Left cardiac atrium (tissue), 4 donors: ENCODE data around the gene ZNF320. TPM values are rescaled to one million over a fixed set of nuclear protein-coding genes. Genes with fewer than 3 reads are reported as not detected.
"Not testable (repeated sequence)": the region's sequence is repeated elsewhere in the genome, so short reads cannot be mapped to it uniquely, and the experiment has no call there.

Experiments used
- ATAC-seq, 2 donors: fragments of 200-7000 bp; cut with Tn5 transposase; one replicate each; pipeline ENCODE4 v1.9.1; 2020; ENCODE audit warnings: mild to moderate bottlenecking in 2 of 2, moderate library complexity in 2 of 2
- DNase-seq: peaks from one replicate; pipeline ENCODE4 v3.0.0-alpha.2; 2020
- intact Hi-C, 2 donors: fragments of 100-400 bp; cut with DNase I; formaldehyde crosslinking; loops; one replicate each; pipeline versions ENCODE4 v1.14.1 to v1.15.1; 2022 to 2023
- long read RNA-seq: library from polyadenylated mRNA; unstranded; transcript quantifications from one replicate; pipeline ENCODE4 v2.0.0, GENCODE V29; 2021
- total RNA-seq, 2 donors: library from RNA; stranded (reverse); fragmentation: NEBNext Ultra II Directional; extraction: Animal tissue kit (Norgen Biotek cat#: 25700); gene quantifications; one replicate each; pipeline ENCODE4 v1.2.1, GENCODE V29; 2021
- donor health status: DM: no; HTN: yes; CAD: no.
- donor health status: DM: no; HTN: yes; CAD: no; lungs with severe emphysema.
- donor health status: DM: yes; HTN: yes; CAD: no.
- donor health status: Dilated cardiomyopathy.

Gene ZNF320
- 10 to 100 TPM; 10.7 to 12.9 TPM for total RNA-seq
- long read RNA-seq, partial matches to known transcripts, result 0 of 4 reads
- long read RNA-seq, other reads (novel, unspliced or antisense), result 4 of 4 reads

DNA sequence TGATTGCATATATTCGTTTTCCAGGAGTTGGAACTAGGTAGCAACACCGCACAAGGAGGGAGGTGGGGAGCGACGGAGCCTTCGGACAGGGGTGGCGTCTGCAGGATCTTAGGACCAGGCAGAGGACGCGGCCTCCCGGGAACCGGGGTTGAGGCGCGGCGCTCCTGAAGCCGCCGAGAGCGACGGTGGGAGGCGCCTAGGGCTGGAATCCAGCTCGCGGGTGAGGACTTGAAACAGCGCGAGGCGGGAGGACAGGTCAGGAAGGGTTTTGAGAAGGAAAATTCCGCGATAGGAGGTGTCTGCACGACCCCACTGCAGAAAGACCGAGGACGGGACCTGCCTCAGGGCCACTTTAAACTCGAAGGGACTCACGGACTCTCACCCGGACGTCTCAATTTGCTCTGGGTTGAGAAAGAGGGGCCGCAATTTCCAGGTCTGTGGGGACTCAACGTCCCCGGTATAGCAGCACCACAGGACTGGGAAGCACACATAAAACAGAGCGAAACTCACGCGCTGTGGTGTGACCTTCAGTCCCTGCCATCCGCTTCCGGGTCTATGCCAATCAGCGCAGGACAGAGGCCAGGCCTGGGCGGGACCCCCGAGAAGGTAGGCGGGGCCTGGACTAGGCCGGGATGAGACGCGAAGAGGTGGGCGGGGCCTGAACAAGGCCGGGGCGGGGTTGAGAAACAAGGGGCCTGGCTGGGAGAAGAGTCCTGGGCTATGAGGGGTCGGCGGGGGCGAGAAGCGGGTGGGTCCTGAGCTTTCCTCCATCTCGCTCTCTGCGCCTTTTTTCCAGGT lies at the start of gene ZNF320:
Gene ZNF320 (minus strand): TSS at position 498 of the 798 bp plus-strand sequence. CDS start 7,380 bp downstream, outside the sequence.
- intact Hi-C loops, result loop anchor here in 1 of 2 donors (5.0 kb wide), 1 partner anchor 65 kb away; the partner anchor contains the start of gene ZNF816
- DNase-seq (peak; percentile 98), ATAC-seq (peak; percentile 100)

DNA sequence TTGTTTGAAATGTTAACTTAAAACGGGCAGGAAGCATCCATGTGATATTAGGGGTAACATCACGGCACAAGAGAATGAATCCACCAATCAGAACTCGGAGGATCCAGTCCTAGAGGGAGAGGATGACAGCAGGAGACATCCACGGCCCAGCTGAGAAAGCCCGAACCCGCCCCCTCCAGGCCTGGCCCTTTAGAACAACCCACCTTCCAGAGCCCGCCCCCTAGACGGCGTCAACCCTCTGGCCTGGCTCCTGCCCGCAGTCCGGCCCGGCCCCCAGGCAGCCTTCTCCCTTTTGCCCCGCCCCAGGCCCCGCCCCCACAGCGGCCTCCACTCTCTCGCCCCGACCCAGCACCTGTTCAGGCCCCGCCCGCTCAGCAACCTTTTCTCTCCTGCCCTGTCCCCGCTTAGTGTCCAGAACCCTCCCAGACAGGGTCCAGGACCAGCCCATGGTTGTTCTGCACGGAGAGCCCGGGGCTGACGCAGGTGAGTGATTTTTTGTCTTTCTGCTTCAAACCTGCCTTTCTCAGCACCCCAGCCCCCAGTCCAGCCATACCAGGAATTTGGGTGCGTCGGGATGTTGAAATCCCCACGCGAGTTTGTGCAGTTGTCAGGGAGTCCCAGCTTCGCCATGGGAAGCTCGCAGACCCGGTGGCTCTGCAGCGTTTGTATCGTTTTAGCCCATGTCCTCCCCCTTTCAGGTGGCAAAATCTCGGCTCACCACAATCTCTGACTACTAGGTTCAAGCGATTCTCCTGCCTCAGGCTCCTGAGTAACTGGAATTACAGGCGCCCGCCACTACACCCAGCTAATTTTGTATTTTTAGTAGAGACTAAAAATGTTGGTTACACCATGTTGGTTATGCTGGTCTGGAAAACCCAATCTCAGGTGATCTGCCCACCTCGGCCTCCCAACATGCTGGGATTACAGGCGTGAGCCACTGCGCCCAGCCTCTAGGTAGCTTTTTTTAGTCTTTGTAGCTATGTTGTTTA lies 49.2 kb upstream of the ZNF320 start:
- DNase-seq, result peak; percentile 85
- intact Hi-C loops, result loop anchor here in 1 of 2 donors (10.0 kb wide), 1 partner anchor 92 kb away; the partner anchor contains the start of gene ZNF468
- peak; percentile 4 to 64 for ATAC-seq

DNA sequence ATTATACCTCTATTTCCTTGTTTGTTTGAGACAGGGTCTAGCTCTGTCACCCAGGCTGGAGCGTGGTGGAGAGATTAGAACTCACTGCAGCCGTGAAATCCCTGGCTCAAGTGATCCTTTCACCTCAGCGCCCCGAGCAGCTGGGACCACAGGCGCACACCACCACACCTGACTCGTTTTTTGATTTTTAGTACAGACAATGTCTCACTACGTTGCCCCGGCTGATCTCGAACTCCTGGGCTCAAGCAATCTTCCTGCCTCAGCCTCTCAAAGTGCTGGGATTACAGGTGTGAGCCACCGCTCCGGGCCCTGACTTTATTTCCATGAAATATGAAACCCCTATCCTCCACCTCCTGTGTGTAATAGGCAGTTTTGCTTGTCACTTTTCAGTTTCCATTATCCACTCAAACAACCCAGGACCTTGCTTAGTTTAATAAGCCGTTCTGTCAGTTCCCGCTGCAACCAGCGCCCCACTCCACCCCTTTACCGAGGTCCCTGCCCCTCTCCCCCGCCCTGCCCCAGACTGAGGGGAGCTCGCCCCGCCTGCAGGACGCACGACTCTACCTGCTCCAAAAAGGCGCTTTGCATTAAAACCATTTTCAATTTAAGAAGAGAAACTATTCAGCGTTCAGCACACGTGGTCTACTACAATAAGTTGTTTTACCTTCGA lies 48.4 kb upstream of the ZNF320 start:
- DNase-seq, result no peak
- intact Hi-C loops, result loop anchor here in 1 of 2 donors (10.0 kb wide), 1 partner anchor 91 kb away; the partner anchor contains the start of gene ZNF468
- ATAC-seq, result no peak

- DNase-seq, ATAC-seq: not testable (repeated sequence)
- intact Hi-C loops, result loop anchor here in 1 of 2 donors (10.0 kb wide), 1 partner anchor 90 kb away; the partner anchor contains the start of gene ZNF468
Measured at GRCh38 chr19:52944703-52945493, 47.5 kb upstream of the ZNF320 start.

DNA sequence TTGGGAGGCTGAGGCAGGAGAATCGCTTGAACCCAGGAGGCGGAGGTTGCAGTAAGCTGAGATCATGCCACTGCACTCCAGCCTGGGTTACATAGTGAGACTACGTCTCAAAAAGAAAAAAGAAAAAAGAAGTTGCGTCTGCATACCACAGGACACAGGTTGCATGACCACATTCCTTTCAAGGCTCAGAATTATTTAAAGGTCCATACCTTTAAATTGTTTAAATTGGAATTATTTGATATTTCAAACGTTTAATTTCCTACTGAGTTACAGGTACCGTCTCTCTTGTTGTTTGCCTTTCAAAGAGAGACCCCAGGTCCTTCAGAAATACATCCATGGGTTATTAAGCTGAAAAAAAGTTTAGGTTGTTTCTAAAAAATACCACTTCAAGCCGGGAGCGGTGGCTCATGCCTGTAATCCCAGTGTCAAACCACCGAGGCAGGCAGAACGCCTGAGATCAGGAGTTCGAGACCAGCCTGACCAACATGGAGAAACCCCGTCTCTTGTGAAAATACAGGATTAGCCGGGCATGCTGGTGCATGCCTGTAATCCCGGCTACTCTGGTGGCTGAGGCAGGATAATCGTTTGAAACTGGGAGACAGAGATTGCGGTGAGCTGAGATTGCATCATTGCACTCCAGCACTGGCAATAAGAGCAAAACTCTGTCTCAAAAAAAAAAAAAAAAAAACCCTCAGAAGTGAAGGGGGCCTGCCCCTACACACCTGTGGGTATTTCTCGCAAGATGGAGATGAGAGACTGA lies 46.6 kb upstream of the ZNF320 start:
- intact Hi-C loops, result loop anchor here in 1 of 2 donors (2.0 to 10.0 kb wide), 2 partner anchors 19 to 89 kb away; partner anchors contain the start of genes ZNF468 and ZNF816
- DNase-seq, result no peak
- no peak for ATAC-seq

DNA sequence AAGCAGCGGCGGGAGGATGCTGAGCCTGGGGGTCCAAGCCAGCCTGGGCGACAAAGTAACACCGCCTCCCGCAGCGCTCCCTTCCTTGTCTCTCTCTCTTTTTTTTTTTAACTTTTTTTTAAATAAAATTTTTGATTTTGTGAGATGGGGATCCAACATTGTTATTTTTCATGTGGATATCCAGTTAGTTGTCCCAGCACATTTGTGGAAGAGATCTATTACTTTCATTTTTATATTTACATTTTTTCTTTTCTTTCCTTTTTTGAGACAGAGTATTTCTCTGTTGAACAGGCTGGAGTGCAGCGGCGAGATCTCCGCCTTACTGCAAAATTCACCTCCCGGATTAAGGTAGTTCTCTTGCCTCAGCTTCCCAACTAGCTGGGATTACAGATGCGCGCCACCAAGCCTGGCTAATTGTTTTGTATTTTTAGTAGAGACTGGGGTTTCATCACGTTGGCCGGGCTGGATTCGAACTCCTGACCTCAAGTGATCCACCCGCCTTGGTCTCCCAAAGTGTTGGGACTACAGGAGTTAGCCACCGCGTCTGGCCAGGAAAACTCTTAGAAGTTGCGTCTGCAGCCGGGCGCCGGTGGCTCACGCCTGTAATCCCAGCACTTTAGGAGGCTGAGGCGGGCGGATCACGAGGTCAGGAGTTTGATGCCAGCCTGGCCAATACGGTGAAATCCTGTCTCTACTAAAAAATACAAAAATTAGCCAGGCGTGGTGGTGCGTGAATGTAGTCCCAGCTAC lies 45.9 kb upstream of the ZNF320 start:
- ATAC-seq, result no peak
- DNase-seq, result no peak
- intact Hi-C loops, result loop anchor here in 1 of 2 donors (2.0 to 10.0 kb wide), 2 partner anchors 19 to 89 kb away; partner anchors contain the start of genes ZNF468 and ZNF816

DNA sequence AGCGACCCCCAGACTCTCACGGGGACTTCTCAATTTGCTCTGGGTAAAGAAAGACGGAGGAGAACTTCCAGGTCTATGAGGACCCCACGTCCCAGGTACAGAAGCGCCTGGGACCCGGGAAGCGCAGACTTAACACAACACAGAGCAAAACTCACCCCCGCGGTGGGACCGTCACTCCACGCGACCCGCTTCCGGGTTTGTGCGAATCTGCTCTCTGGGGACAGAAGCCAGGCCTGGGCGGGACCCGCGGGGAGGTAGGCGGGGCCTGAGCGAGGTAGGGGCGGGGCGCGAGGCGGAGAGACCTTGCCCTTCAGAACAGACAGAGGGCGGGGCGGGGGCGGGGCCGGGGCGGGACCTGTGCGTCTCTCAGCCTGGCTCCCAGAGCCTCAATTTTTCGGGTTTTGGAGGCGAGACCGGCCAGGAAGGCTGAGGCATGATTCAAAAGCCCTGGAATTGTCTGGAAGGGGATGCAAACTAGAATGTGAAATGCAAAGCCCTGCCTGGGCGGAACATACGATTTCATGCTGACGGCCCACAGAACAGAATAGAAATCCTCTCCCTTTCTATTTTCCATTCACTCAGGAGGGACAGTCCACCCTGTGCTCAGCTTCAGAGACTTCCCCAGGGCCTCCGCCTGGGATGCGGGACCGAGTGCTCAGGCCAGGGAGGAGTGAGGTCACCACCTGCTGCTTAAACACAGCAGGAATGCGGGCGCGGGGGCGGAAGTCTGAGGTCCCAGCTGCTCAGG lies 45.1 kb upstream of the ZNF320 start:
- DNase-seq (peak; percentile 92), ATAC-seq (peak; percentile 99 to 100)
- intact Hi-C loops, result loop anchor here in 1 of 2 donors (2.0 to 10.0 kb wide), 2 partner anchors 20 to 88 kb away; partner anchors contain the start of genes ZNF468 and ZNF816

DNA sequence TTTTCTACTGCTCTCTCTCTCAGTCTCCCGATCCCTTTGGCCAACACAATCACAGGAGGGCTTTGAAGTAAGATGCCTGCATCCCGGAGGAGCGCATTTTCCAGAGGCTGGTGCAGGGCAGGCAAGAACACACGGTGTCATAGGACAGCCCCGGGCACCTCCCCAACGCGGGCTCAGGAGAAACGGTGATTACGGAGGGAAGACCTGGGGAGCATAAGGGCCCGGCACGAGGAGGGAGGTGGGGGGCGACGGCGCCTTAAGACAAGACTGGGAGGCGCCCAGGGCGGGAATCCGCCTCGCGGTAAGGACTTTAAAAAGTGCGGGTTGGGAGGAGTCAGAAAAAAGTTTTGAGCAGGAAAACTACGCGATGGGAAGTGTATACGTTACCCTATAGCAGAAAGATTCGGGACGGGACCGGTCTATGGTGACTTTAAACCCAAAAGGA lies 44.5 kb upstream of the ZNF320 start:
- intact Hi-C loops, result loop anchor here in 1 of 2 donors (2.0 to 10.0 kb wide), 2 partner anchors 21 to 87 kb away; partner anchors contain the start of genes ZNF468 and ZNF816
- DNase-seq, result peak; percentile 50
- ATAC-seq, result peak; percentile 46 to 60

GRCh38 chr19:52941523-52941922 lies 44.1 kb upstream of the ZNF320 start:
- intact Hi-C loops, result loop anchor here in 1 of 2 donors (10.0 kb wide), 1 partner anchor 87 kb away; the partner anchor contains the start of gene ZNF468
- not testable (repeated sequence) for ATAC-seq

DNA sequence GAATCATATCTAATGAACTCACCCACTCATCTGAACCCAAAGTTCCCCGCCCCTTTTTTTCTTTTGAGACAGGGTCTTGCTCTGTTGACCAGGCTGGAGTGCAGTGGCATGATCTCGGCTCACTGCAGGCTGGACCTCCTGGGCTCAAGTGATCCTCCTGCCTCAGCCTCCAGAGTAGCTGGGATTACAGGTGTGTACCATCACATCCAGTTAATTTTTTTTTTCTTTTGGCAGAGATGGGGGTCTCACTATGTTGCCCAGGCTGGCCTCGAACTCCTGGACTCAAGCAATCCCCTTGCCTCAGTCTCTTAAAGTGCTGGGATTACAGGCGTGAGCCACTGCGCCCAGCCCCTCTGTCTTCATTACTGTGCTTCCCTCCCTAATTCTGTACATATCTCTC lies 43.5 kb upstream of the ZNF320 start:
- not testable (repeated sequence) for DNase-seq, ATAC-seq
- intact Hi-C loops, result loop anchor here in 1 of 2 donors (10.0 kb wide), 1 partner anchor 86 kb away; the partner anchor contains the start of gene ZNF468

More at GRCh38 chr19:52941523-52941922, 44.1 kb upstream of the ZNF320 start:
- not testable (repeated sequence) for DNase-seq

- intact Hi-C loops, result no loop called here
- ATAC-seq, result no peak
- no peak for DNase-seq
Measured at GRCh38 chr19:52938761-52939160, 41.3 kb upstream of the ZNF320 start.

- ATAC-seq, result no peak
- intact Hi-C loops, result no loop called here
Measured at GRCh38 chr19:52936954-52937325, 39.5 kb upstream of the ZNF320 start.

GRCh38 chr19:52936151-52936953 lies 38.9 kb upstream of the ZNF320 start:
- DNase-seq (no peak), ATAC-seq (peak in 1 of 2 donors; percentile 37)
- intact Hi-C loops, result no loop called here

More at GRCh38 chr19:52936954-52937325, 39.5 kb upstream of the ZNF320 start:
- DNase-seq, result no peak

DNA sequence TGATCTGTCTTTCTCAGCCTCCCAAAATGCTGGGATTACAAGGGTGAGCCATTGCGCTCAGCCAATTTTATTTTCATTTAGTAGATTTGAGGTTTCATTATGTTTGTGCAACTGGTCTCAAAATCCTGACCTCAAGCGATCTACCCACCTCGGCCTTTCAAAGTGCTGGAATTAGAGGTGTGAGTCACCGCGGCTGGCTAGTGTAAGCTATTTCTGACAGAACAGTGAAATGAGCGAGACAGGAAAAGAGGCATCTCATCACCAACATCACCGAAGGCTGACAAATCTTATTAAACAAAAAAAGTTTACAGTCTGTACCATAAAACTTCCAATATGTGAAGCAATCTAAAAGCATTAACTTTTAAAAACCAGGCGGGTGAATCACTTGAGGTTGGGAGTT lies 38.0 kb upstream of the ZNF320 start:
- intact Hi-C loops, result no loop called here
- DNase-seq (no peak), ATAC-seq (no peak)
